Activated T-cell treated with anti-CD3 and anti-CD28 coated beads, Interleukin-2, amount 50 U/mL, for 72 hours (primary cell): Measurements from ENCODE around the gene HTR3E. TPM values are rescaled to one million over a fixed set of nuclear protein-coding genes. Genes with fewer than 3 reads are reported as not detected.
"Not testable (repeated sequence)": the region's sequence is repeated elsewhere in the genome, so short reads cannot be mapped to it uniquely, and the experiment has no call there.

Experiments
- ATAC-seq, 2 donors: fragments of 150-1000 bp; cut with Tn5 transposase; replicated peaks in 1 of 2; 2 replicates each; pipeline ENCODE4 v1.10.0; 2021; ENCODE audit warnings: moderate library complexity in 2 of 2, mild to moderate bottlenecking in 1 of 2
- DNase-seq, 2 donors: peaks; one replicate each; pipeline ENCODE4 v3.0.0; 2021 to 2022; ENCODE audit warnings: mixed read lengths in 1 of 2
- H3K27ac Mint-ChIP-seq: one replicate; pipeline ENCODE4 v1.8.0; 2022; ENCODE audit warnings: mild to moderate bottlenecking, moderate library complexity, mixed read lengths
- H3K27me3 Mint-ChIP-seq: one replicate; pipeline ENCODE4 v1.8.0; 2022; ENCODE audit warnings: low read depth, mixed read lengths
- H3K36me3 Mint-ChIP-seq, 2 donors: one replicate each; pipeline ENCODE4 v1.8.0; 2022; ENCODE audit warnings: mixed read lengths in 2 of 2, mild to moderate bottlenecking in 1 of 2; ENCODE audit not compliant: insufficient read depth in 2 of 2
- H3K4me1 Mint-ChIP-seq: one replicate; pipeline ENCODE4 v1.8.0; 2022; ENCODE audit warnings: low read depth, mixed read lengths
- H3K4me3 Mint-ChIP-seq, 2 donors: one replicate each; pipeline ENCODE4 v1.8.0; 2022; ENCODE audit warnings: mild to moderate bottlenecking in 2 of 2, mixed read lengths in 2 of 2, moderate library complexity in 2 of 2
- H3K9me3 Mint-ChIP-seq, 2 donors: one replicate each; pipeline ENCODE4 v1.8.0; 2022; ENCODE audit warnings: mixed read lengths in 2 of 2
- total RNA-seq, 2 donors: library from RNA; stranded (reverse); gene quantifications; one replicate each; pipeline ENCODE4 v1.2.3, GENCODE V29; 2022

Gene HTR3E
- total RNA-seq, 2 donors from 2014 or later = not detected

GRCh38 chr3:184149123-184149522, 52.3 kb downstream of the HTR3E start:
- H3K9me3 Mint-ChIP-seq = no peaks in the 10 kb centered on the region
- no peaks in the 10 kb centered on the region for H3K4me1 Mint-ChIP-seq
- H3K27ac Mint-ChIP-seq = no peak overlapping the region
- DNase-seq (no peak), ATAC-seq (no peak)
- H3K36me3 Mint-ChIP-seq = no peaks in the 10 kb centered on the region
- H3K4me3 Mint-ChIP-seq = no peak overlapping the region
- H3K27me3 Mint-ChIP-seq = no peaks in the 10 kb centered on the region

- not testable (repeated sequence) for H3K4me1 Mint-ChIP-seq, H3K36me3 Mint-ChIP-seq, H3K9me3 Mint-ChIP-seq, H3K27ac Mint-ChIP-seq, ATAC-seq, DNase-seq, H3K27me3 Mint-ChIP-seq, H3K4me3 Mint-ChIP-seq
These were observed 52.9 kb downstream of the HTR3E start for GRCh38 chr3:184149770-184150169.

- H3K27ac Mint-ChIP-seq = peak within 1 kb of the TSS; percentile 86
- H3K4me3 Mint-ChIP-seq = peak within 1 kb of the TSS; percentile 98 to 99
- no peaks in the 10 kb centered on the region for H3K27me3 Mint-ChIP-seq
- peaks cover 1 to 5% of the 10 kb centered on the region in 2 donors for H3K36me3 Mint-ChIP-seq
- peak; percentile 85 to 91 for ATAC-seq
- DNase-seq = peak; percentile 60 to 77
- H3K9me3 Mint-ChIP-seq = no peaks in the 10 kb centered on the region
- peaks cover 21% of the 10 kb centered on the region for H3K4me1 Mint-ChIP-seq
These were observed 58.2 kb downstream of the HTR3E start, which contains the start of gene DVL3 for GRCh38 chr3:184154885-184155643. DVL3 (plus strand) TSS chr3:184155377; CDS start chr3:184155636, 259 bp downstream.

GRCh38 chr3:184155644-184156521, 59.0 kb downstream of the HTR3E start:
- Mint-ChIP-seq H3K9me3 (no peaks in the 10 kb centered on the region), H3K27me3 (no peaks in the 10 kb centered on the region), H3K27ac (peak overlapping the region; percentile 86), H3K4me1 (peaks cover 26% of the 10 kb centered on the region), H3K4me3 (peak overlapping the region; percentile 98 to 99), H3K36me3 (peaks cover 1 to 9% of the 10 kb centered on the region in 2 donors)
- peak; percentile 63 to 71 for DNase-seq
- peak; percentile 68 to 69 for ATAC-seq

- Mint-ChIP-seq H3K27ac (peak overlapping the region; percentile 86), H3K4me3 (peak overlapping the region; percentile 98 to 99), H3K9me3 (no peaks in the 10 kb centered on the region), H3K4me1 (peaks cover 26% of the 10 kb centered on the region), H3K27me3 (no peaks in the 10 kb centered on the region), H3K36me3 (peaks cover 1 to 9% of the 10 kb centered on the region in 2 donors)
- ATAC-seq (no peak), DNase-seq (no peak)
These were observed 59.7 kb downstream of the HTR3E start for GRCh38 chr3:184156522-184156955.

Other genes with a start within 250 kb of the HTR3E start
- 10 to 100 TPM; 77.3 to 92.3 TPM for gene PARL, start 212.2 kb upstream of the HTR3E start, total RNA-seq
- gene ABCC5, start 79.2 kb upstream of the HTR3E start, total RNA-seq = 10 to 100 TPM; 18.2 to 22.4 TPM
- not detected for gene HTR3D, start 65.3 kb upstream of the HTR3E start, total RNA-seq
- gene HTR3C, start 44.0 kb upstream of the HTR3E start, total RNA-seq = not detected
- gene EIF2B5, start 38.3 kb downstream of the HTR3E start, total RNA-seq = 10 to 100 TPM; 47.0 to 55.4 TPM
- 10 to 100 TPM; 42.6 to 45.9 TPM for gene DVL3, start 58.3 kb downstream of the HTR3E start, total RNA-seq
- gene AP2M1, start 77.8 kb downstream of the HTR3E start, total RNA-seq = 100 to 1,000 TPM; 178 to 194 TPM
- gene ABCF3, start 89.1 kb downstream of the HTR3E start, total RNA-seq = 10 to 100 TPM; 70.8 to 71.6 TPM
- under 1 TPM in 1 of 2 donors, not detected in 1; 0.07 TPM for gene VWA5B2, start 132.5 kb downstream of the HTR3E start, total RNA-seq
- 10 to 100 TPM; 22.7 to 26.3 TPM for gene ALG3, start 151.9 kb downstream of the HTR3E start, total RNA-seq
- 1 to 10 TPM; 3.5 to 3.6 TPM for gene EEF1AKMT4, start 152.6 kb downstream of the HTR3E start, total RNA-seq
- under 1 TPM; 0.24 to 0.35 TPM for gene CAMK2N2, start 164.5 kb downstream of the HTR3E start, total RNA-seq
- not detected for gene ECE2, start 179.0 kb downstream of the HTR3E start, total RNA-seq
- gene PSMD2, start 202.2 kb downstream of the HTR3E start, total RNA-seq = 100 to 1,000 TPM; 169 to 184 TPM
- gene EIF4G1, start 217.5 kb downstream of the HTR3E start, total RNA-seq = 100 to 1,000 TPM; 274 to 305 TPM
- 1 to 10 TPM; 6.6 to 7.6 TPM for gene FAM131A, start 240.5 kb downstream of the HTR3E start, total RNA-seq